ENCODE results near the gene ANXA11.
A peak's percentile ranks its signal among the peaks of the same experiment; 100 is the strongest.

Gene ANXA11

DNA sequence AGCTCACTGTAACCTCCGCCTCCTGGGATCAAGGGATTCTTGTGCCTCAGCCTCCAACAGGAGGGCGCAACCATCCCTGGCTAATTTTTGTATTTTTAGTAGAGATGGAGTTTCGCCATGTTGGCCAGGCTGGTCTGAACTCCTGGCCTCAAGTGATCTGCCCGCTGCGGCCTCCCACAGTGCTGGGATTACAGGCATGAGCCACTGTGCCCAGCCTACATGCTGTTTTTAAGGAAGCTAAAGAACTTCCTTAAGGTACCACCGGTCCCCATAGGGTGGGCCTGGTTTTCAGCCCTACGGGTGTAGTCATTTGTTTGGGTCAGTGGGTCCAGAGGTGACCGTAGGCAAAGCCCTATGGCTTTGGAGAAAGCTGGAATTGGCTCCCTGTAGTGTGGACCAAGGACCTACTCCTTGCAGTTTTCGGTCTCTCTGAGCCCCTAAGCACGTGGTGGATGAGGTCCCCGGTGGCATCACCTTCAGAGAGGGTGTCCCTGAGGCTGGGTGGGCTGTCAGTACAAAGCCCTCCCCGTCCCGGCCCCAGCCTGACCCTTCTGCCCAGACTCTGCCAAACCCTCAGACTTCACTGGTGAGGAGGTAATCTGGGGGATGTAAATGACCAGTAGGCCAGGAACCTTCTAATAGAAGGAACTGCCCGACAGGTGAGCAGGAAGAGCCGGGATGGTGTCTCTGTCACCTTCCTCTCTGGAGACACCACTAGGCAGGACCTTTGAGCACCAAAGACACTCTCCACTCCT is 30.5 kb downstream of the ANXA11 start:
- Histone ChIP-seq H3K27ac (no peak overlapping the region), H3K36me3 (peaks cover 66% of the 10 kb centered on the region), H3K4me1 (peaks cover 38% of the 10 kb centered on the region), H3K9ac (no peak overlapping the region), H3K27me3 (no peaks in the 10 kb centered on the region), H3K4me2 (no peak overlapping the region), H4K20me1 (peaks cover 98% of the 10 kb centered on the region), H3K9me3 (no peaks in the 10 kb centered on the region), H3K4me3 (no peak overlapping the region)
- no peak for TF ChIP-seq Cebpa-rat (IDR thresholded peaks at IDR 0.05)

DNA sequence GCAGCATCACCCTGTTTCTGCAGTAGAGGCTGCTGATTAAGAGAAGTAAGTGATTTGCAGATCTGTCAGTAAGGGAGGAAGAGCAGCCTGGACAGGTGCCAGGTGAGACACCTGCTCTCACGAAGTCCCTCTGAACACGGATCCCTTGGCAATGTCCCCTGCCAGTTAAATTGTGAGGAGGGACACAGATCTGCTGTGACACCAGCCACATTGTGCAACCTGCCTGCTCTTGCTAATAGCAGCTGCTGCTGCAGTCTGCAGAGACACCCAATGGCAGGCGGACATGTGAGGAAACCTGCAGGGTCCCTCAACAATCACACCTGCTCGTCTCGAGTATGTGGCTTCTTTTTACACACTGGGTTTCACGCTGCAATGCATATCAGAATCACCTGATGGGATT is 31.9 kb downstream of the ANXA11 start:
- H3K9me3 ChIP-seq = no peaks in the 10 kb centered on the region
- peaks cover 72% of the 10 kb centered on the region for H3K36me3 ChIP-seq
- H3K9ac ChIP-seq = no peak overlapping the region
- peaks cover 40% of the 10 kb centered on the region for H3K4me1 ChIP-seq
- no peak overlapping the region for H3K27ac ChIP-seq
- no peak overlapping the region for H3K4me3 ChIP-seq
- no peaks in the 10 kb centered on the region for H3K27me3 ChIP-seq
- no peak for TF ChIP-seq Cebpa-rat (IDR thresholded peaks at IDR 0.05)
- no peak overlapping the region for H3K4me2 ChIP-seq
- H4K20me1 ChIP-seq = peaks cover 98% of the 10 kb centered on the region

DNA sequence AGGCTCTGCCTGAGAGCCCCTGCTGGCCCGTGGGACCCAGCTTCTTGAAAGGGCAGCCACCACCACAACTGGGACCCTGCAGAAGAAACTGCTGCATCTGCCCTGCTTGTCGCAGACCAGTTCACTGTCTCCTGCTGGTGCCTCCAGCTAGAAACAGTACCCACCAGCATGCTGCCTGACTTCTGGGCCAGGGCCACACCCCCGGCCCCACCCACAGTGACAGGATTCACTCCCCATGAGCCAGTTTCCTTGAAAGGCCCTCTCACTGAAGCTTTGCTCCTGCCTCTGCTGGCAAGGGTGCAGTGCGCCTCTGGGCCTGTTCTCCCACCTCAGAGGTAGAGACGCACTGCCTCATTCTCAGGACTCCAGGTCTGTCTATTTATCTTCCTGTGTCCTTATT is 32.4 kb downstream of the ANXA11 start:
- Histone ChIP-seq H3K27ac (no peak overlapping the region; the same call in 1 of the 2 replicates), H3K9me3 (no peaks in the 10 kb centered on the region), H4K20me1 (peaks cover 98% of the 10 kb centered on the region), H3K4me3 (no peak overlapping the region), H3K4me1 (peaks cover 40% of the 10 kb centered on the region), H3K27me3 (no peaks in the 10 kb centered on the region), H3K4me2 (no peak overlapping the region), H3K36me3 (peaks cover 71% of the 10 kb centered on the region), H3K9ac (no peak overlapping the region)
- TF ChIP-seq Cebpa-rat (IDR thresholded peaks at IDR 0.05) = no peak

DNA sequence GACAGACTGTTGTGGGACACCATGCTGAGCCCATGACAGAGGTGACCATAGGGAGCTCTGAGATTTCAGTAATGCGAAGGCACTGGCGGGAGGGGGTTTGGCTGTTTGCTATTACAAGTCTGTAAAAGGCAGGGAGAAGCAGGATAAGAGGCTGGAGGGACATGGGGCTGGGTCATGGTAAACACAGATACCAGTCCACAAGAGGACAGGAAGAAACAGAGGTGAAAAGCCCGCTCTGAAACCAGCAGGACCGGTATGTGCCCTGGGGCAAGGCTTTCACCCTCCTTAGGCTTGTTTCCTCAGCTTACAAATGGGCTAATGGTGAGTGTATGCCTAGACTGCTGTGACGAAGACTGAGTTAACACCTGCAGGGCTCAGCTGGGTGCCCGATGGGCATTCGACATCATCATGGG is 34.1 kb downstream of the ANXA11 start:
- peaks cover 92% of the 10 kb centered on the region for H4K20me1 ChIP-seq
- no peak overlapping the region for H3K4me3 ChIP-seq
- H3K9me3 ChIP-seq = no peaks in the 10 kb centered on the region
- peak overlapping the region; percentile 33; the same call in 1 of the 2 replicates for H3K27ac ChIP-seq
- H3K4me1 ChIP-seq = peaks cover 51% of the 10 kb centered on the region
- H3K9ac ChIP-seq = no peak overlapping the region
- no peak overlapping the region for H3K4me2 ChIP-seq
- TF ChIP-seq Cebpa-rat (IDR thresholded peaks at IDR 0.05) = no peak
- peaks cover 83% of the 10 kb centered on the region for H3K36me3 ChIP-seq
- H3K27me3 ChIP-seq = no peaks in the 10 kb centered on the region

DNA sequence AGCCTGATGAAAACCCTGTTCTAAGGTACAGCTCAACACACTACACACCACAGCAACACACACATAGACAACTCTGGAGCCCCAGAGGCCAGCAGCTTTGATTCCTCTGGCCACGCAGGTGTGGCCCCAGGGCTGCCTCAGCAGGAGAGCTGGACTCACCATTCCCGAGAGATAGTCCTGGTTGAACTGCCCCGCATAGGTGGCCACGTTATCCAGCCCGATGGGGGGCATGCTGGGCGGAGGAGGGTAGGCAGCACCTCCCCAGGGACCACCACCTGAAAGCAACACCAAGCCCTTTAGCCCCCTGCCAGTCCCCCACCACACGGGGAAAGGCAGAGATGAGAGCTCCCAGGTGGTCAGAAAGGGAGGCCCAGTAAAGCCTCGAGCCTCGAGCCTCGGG is 34.7 kb downstream of the ANXA11 start:
- TF ChIP-seq Cebpa-rat (IDR thresholded peaks at IDR 0.05) = no peak
- H3K4me1 ChIP-seq = peaks cover 57% of the 10 kb centered on the region
- peaks cover 89% of the 10 kb centered on the region for H3K36me3 ChIP-seq
- H3K4me2 ChIP-seq = no peak overlapping the region
- no peak overlapping the region for H3K9ac ChIP-seq
- H3K27me3 ChIP-seq = no peaks in the 10 kb centered on the region
- no peak overlapping the region for H3K27ac ChIP-seq
- no peaks in the 10 kb centered on the region for H3K9me3 ChIP-seq
- H4K20me1 ChIP-seq = peaks cover 86% of the 10 kb centered on the region
- H3K4me3 ChIP-seq = no peak overlapping the region

DNA sequence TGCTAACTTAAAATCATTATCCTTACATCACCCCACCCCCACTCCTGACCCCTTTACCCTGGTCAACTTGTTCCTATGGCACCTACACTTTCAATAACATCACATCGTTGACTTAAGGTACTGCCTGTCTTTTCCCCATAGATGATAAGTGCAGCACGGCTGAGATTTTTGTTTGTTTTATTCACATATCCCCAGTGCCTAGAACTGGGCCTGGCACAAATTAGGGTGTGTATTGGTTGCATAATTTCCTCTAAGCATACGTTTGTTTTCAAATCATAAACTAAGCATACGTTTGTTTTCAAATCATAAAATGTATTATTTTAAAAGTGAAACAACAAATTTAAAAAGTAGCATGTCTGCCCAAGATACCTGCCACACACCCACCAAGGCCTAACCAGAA is 35.3 kb downstream of the ANXA11 start:
- H3K36me3 ChIP-seq = peaks cover 93% of the 10 kb centered on the region
- no peak overlapping the region for H3K9ac ChIP-seq

DNA sequence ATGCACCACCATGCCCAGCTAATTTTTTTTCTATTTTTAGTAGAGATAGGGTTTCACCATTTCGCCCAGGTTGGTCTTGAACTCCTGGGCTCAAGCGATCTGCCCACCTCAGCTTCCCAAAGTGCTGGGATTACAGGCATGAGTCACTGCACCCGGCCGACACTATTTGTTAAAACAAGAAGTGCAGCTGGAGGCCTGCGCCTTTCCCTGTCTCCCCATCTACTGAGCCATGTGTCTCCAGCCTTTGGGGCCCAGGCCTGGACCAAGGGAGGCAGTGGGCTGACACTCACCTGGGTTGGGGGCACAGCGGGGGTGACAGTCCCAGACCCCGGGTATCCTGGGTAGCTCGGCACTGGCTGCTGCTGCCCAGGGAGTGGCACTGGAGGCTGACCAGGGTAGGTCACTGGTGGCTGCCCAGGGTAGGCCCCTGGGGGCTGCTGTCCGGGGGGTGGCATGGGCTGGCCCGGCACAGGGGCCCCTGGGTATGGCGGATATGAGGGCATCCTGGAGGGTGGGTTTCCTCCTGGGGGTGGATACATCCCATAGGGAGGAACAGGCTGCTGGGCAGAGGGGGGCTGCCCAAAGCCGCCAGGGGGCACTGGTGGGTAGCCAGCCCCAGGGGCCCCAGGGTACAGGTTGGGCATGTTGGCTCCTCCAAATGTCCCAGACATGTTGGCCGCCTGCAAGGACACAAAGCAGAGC is 36.5 kb downstream of the ANXA11 start:
- TF ChIP-seq Cebpa-rat (IDR thresholded peaks at IDR 0.05) = no peak
- Histone ChIP-seq H3K9me3 (no peaks in the 10 kb centered on the region), H3K9ac (no peak overlapping the region), H3K4me1 (peaks cover 61% of the 10 kb centered on the region), H3K4me2 (peak overlapping the region; percentile 11; the same call in 1 of the 2 replicates), H4K20me1 (peaks cover 67% of the 10 kb centered on the region), H3K4me3 (no peak overlapping the region), H3K27ac (no peak overlapping the region), H3K36me3 (peaks cover 96% of the 10 kb centered on the region), H3K27me3 (no peaks in the 10 kb centered on the region)

More for the DNA sequence above, 35.3 kb downstream of the ANXA11 start:
- Histone ChIP-seq H3K4me1 (peaks cover 63% of the 10 kb centered on the region), H3K27me3 (no peaks in the 10 kb centered on the region), H3K4me3 (no peak overlapping the region), H3K27ac (no peak overlapping the region), H4K20me1 (peaks cover 79% of the 10 kb centered on the region), H3K9me3 (no peaks in the 10 kb centered on the region), H3K4me2 (no peak overlapping the region)
- TF ChIP-seq Cebpa-rat (IDR thresholded peaks at IDR 0.05) = no peak

DNA sequence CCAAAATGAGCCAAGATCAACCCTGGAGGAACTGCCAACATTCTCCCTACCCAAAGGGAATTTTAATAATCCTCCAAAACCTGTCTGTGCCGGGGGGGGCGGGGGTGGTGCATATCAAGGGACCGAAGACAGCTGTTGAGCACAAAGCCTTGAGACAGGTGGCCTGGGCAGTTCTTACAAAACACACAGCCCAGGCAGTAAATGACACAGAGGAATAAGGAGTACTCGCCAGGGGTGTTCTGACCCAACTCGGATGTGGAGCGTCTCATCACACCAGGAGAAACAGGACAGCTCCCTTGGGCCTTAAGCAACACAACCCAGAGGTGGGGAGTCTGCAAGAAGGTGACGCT is 37.2 kb downstream of the ANXA11 start:
- Histone ChIP-seq H3K4me2 (no peak overlapping the region), H3K9me3 (no peaks in the 10 kb centered on the region), H3K4me3 (no peak overlapping the region), H4K20me1 (peaks cover 61% of the 10 kb centered on the region), H3K27me3 (no peaks in the 10 kb centered on the region), H3K27ac (no peak overlapping the region), H3K4me1 (peaks cover 54% of the 10 kb centered on the region), H3K9ac (no peak overlapping the region), H3K36me3 (peaks cover 96% of the 10 kb centered on the region)
- no peak for TF ChIP-seq Cebpa-rat (IDR thresholded peaks at IDR 0.05)

DNA sequence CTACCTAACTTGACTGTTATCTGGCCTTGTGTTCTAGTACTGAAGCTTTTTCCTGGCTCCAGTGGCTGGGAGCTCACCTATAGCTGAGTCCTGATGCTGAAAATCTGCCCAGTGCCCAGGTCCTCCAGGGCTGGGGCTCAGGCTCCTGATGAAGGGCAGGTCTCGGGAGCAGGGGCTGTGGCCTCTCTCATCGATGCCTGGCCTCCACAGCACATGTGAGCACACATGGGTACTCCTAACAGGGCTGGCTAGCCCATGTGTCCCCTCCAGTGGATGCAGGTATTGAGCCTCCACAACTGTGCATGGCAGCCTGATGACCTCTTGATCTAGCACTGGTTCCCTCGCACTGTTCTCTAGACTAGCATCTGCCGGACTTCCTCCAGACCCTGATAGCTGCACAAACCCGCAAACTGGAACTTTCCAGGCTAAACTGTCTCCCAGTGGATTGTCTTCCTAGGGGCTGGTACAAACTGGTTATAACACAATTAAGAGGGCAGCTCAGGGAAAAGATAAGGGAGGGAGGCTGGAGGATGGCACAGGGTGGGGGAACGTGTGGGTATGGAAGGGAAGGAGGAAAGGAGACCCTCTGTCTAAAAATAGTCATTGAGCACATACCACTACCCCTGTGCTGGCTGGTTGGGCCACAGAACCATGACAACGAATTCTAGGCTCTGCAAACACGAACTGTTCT is 37.7 kb downstream of the ANXA11 start:
- Histone ChIP-seq H3K4me3 (no peak overlapping the region), H3K27me3 (no peaks in the 10 kb centered on the region), H3K27ac (peak overlapping the region; percentile 14; the same call in 1 of the 2 replicates), H3K9me3 (no peaks in the 10 kb centered on the region), H3K9ac (no peak overlapping the region), H4K20me1 (peaks cover 55% of the 10 kb centered on the region), H3K4me1 (peaks cover 49% of the 10 kb centered on the region), H3K4me2 (no peak overlapping the region; the same call in 1 of the 2 replicates), H3K36me3 (peaks cover 96% of the 10 kb centered on the region)
- no peak for TF ChIP-seq Cebpa-rat (IDR thresholded peaks at IDR 0.05)

Measured in BLaER1 (cell line).